NCI-H2196 (cell line): ENCODE results near the gene TMEM141.
"Not testable (repeated sequence)": the region's sequence is repeated elsewhere in the genome, so short reads cannot be mapped to it uniquely, and the experiment has no call there.

Source experiments
- DNase-seq: peaks from one replicate; lab custom pipeline; 2025; ENCODE audit not compliant: unreplicated experiment; lab: John Stamatoyannopoulos, UW

TMEM141 gene

DNA sequence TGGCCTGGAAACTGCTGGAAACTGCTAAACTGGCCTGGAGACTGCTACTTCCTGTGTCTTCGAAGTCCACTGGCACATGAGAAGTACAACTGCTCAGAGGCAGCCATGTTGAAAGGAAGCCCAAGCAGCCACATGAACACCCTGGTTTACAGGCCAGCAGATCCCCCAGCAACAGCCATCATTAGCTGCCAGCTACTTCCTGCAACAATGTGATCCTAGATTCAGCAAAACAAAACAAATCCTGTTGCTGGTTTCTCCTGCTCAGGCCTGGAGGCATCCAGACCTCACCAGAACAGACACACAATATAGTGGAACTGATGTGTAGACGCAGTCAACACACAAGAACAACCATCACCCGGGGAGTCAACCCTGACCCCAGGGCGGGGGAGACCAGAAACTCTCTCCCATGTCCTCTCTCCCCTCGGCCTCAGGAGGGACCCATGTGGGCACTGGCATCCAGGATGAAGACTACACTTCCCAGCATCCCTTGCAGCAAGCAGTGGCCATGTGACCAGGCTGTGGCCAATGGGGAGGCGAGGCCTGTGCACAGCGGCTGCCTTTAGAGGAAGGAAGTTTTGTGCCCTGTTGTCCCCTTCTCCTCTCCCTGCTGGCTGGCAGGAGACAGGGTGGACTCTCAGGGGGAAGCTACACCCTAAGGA lies 17.6 kb upstream of the TMEM141 start:
- no peak for DNase-seq

DNA sequence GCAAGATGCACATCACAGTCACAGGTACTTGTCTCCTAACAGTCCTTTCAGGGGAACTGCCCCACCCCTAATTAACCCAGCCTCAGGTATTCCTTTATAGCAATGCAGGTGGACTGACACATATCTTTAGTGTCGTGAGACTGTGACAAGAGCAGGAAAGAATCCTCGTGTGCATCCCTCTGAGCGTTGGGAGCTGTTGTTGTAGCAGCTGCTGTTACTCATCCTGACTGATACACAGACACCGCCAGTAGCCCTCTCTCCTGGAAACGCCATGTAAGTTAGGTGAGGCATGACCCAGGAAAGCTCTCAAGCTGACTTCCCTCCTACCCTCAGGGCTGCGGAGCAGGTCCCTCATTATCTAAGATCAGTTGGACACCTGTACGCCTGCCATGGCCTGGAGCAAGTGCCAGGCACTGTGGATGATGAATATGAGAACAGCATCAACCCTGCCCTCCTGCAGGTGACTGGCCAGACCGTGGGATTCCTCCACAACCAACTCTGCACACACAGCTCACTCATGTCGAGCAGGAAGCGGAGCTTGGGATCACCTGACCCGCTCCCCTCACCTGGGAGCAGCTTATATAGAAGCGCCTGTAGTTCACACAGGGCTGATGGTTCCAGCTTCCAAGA lies 16.6 kb upstream of the TMEM141 start:
- DNase-seq, result no peak

DNA sequence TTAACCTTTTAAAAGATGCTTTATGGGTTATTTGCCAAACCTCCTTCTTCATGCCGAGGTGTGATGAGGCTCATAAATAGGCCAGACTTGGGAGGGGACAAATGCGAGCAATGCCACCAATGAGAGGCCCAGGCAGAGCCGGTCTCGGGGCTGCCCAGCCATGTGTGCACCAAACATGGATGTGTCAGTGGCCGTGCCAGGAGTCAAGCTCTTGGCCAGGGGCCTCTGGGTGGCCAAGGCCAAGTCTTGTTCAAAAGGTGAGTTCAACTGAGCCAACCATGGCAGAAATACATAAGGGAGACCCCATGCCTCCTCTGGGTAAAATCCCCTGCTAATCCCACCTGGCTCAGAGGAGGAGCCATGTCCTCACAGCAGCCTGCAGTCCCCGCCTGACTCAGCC lies 16.0 kb upstream of the TMEM141 start:
- no peak for DNase-seq

GRCh38 chr9:136776947-136777346 lies 14.2 kb upstream of the TMEM141 start:
- DNase-seq, result no peak

DNA sequence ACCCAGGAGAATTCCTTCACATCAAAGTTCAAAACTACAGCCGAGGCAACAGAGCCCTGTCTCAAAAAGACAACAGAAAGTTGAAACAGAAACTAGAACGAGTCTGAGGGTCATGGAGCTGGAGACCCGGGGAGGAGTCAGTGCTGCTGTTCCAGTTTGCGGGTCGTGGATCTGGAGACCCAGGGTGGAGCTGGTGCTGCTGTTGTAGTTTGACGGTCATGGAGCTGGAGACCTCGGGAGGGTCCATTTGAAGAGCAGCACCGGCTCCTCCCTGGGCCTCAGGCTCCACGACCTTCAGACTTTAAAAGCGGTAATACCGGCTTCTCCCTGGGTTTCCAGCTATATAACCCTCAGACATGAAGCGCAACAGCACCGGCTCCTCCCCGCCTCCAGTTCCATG lies 13.8 kb upstream of the TMEM141 start:
- no peak for DNase-seq

DNA sequence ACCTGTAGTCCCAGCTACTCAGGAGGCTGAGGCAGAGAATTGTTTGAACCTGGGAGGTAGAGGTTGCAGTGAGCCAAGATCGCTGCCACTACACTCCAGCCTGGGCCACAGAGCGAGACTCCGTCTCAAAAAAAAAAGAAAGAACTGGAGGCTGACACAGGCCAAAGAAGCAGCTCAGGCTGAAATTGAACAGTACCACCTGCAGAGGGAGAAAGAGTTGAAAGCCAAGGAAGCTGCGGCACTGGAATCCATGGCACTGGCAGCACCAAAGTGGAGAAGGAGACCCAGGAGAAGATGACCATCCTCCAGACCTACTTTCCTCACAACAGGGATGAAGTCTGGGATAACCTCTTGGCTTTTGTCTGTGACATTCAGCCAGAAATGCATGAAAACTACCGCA lies 11.3 kb upstream of the TMEM141 start:
- DNase-seq, result no peak

GRCh38 chr9:136782452-136782851 lies 8.7 kb upstream of the TMEM141 start:
- DNase-seq, result no peak

GRCh38 chr9:136784249-136784996 lies 6.7 kb upstream of the TMEM141 start:
- DNase-seq, result no peak

DNA sequence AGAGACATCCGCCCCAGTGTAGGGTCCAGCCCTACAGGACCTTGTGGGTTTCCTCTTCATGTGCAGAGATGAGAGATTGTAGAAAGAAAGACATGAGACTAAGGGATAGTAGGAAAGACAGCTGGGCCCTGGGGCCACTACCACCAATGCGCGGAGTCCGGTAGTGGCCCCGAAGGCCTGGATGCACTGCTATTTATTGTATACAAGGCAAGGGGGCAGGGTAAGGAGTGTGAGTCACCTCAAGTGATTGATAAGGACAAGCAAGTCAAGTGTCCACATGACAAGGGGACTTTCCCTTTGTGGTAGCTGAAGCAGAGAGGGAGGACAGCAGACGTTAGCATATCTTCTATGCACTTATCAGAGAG lies 6.2 kb upstream of the TMEM141 start:
- no peak for DNase-seq

GRCh38 chr9:136785565-136786355 lies 5.4 kb upstream of the TMEM141 start:
- DNase-seq, result not testable (repeated sequence)

GRCh38 chr9:136786451-136786850 lies 4.7 kb upstream of the TMEM141 start:
- no peak for DNase-seq

GRCh38 chr9:136786983-136787382 lies 4.2 kb upstream of the TMEM141 start:
- not testable (repeated sequence) for DNase-seq

GRCh38 chr9:136787690-136788400 lies 3.3 kb upstream of the TMEM141 start:
- peak; percentile 76 for DNase-seq

DNA sequence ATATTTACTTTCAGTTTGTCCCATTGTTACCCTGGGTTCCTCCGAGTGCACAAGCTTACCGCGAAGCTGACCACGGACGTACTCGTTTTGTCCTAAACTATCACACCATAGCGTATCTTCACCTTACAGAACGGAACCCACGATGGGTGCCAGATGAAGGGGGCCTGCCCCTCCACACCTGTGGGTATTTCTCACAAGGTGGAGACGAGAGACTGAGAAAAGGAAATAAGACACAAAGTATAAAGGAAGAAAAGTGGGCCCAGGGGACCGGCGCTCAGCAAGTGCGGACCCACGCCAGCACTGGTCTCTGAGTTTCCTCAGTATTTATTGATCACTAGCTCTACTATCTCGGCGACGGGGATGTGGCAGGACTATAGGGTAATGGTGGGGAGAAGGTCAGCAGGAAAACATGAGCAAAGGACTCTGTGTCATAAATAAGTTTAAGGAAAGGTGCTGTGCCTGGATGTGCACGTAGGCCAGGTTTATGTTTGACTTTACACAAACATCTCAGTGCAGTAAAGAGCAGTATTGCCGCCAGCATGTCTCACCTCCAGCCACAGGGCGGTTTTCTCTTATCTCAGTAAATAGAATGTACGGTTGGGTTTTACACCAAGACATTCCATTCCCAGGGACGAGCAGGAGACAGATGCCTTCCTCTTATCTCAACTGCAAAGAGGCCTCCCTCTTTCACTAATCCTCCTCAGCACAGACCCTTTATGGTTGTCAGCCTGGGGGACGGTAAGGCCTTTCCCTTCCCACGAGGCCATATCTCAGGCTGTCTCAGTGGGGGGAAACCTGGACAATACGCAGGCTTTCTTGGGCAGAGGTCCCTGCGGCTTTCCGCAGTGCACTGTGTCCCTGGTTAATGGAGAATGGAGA lies 2.3 kb upstream of the TMEM141 start:
- DNase-seq, result not testable (repeated sequence)

DNA sequence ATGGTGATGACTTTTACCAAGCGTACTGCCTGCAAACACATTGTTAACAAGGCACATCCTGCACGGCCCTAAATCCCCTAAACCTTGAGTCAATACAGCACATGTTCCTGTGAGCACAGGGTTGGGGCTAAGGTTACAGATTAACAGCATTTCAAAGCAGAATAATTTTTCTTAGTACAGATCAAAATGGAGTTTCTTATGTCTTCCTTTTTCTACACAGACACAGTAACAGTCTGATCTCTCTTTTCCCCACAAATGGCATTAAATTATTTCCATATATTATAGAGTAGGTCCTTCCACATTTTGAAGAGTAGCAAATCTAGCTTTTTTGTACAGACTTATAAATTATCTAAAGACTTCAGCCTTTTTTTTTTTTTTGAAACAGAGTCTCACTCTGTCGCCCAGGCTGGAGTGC lies 1.6 kb upstream of the TMEM141 start:
- DNase-seq, result no peak

DNA sequence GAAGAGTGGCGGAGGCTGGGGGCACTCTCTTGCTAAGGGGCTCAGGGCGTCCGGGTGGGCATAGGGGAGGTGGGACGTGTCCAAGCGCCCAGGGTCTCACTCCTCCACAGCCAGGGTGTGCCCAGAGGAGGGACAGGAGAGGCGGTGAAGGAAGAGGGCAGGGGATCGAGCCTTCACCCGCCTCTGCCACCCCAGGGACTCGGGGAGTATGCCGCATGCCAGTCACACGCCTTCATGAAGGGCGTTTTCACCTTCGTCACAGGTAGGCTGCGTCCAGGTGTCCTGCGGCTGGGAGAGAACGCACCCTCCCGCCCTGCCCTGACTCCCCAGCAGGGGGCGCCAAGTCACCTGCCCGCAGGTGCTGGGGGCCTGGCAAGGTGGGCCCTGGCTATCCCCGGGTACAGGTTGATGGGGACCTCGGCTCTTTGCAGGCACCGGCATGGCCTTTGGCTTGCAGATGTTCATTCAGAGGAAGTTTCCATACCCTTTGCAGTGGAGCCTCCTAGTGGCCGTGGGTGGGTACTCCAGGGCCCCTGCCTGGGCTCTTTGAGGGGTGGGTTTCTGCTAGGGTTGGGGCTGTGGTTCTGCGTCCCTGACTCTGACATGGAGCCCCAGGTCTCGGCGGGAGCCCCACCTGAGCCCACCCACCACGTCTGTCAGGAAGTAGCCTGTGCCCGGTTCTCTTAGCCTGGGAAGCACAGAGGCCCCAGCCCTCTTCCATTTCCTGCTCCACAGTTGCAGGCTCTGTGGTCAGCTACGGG lies 552 bp downstream of the TMEM141 start:
- peak; percentile 80 for DNase-seq

GRCh38 chr9:136792321-136793085 lies 1.4 kb downstream of the TMEM141 start:
- no peak for DNase-seq
